Jurkat, Clone E6-1 (cell line): ENCODE data around the gene UBE2L5.
"Not testable (repeated sequence)": the region's sequence is repeated elsewhere in the genome, so short reads cannot be mapped to it uniquely, and the experiment has no call there.

ENCODE experiments used
- DNase-seq: peaks from one replicate; pipeline ENCODE4 v3.0.0-alpha.2; 2011; ENCODE audit warnings: low read depth, low spot score
- H3K4me3 ChIP-seq: 2 replicates; pipeline ENCODE4 v1.5.1; 2011; ENCODE audit warnings: mild to moderate bottlenecking, low read length, control low read depth, moderate library complexity

The UBE2L5 gene

GRCh38 chr13:30429721-30430694 lies 7.7 kb downstream of the UBE2L5 start:
- DNase-seq = no peak
- H3K4me3 ChIP-seq = no peak overlapping the region

- DNase-seq = no peak
Observed at GRCh38 chr13:30431269-30431940, 9.1 kb downstream of the UBE2L5 start.

GRCh38 chr13:30435911-30436451 lies 13.7 kb downstream of the UBE2L5 start:
- DNase-seq = no peak
- H3K4me3 ChIP-seq = no peak overlapping the region

More at GRCh38 chr13:30431269-30431940, 9.1 kb downstream of the UBE2L5 start:
- H3K4me3 ChIP-seq = no peak overlapping the region

GRCh38 chr13:30437177-30437576 lies 14.9 kb downstream of the UBE2L5 start:
- DNase-seq = no peak
- H3K4me3 ChIP-seq = no peak overlapping the region

GRCh38 chr13:30438286-30438685 lies 16.0 kb downstream of the UBE2L5 start:
- H3K4me3 ChIP-seq = no peak overlapping the region
- no peak for DNase-seq

GRCh38 chr13:30440910-30441703 lies 18.8 kb downstream of the UBE2L5 start:
- H3K4me3 ChIP-seq = no peak overlapping the region
- DNase-seq = no peak

GRCh38 chr13:30442926-30443325 lies 20.6 kb downstream of the UBE2L5 start:
- DNase-seq = no peak
- H3K4me3 ChIP-seq = no peak overlapping the region

- H3K4me3 ChIP-seq, DNase-seq: not testable (repeated sequence)
Observed at GRCh38 chr13:30443491-30443890, 21.2 kb downstream of the UBE2L5 start.

- no peak overlapping the region for H3K4me3 ChIP-seq
- no peak for DNase-seq
Observed at GRCh38 chr13:30443957-30444404, 21.7 kb downstream of the UBE2L5 start.

- H3K4me3 ChIP-seq = no peak overlapping the region
- DNase-seq = no peak
Observed at GRCh38 chr13:30446126-30446500, 23.8 kb downstream of the UBE2L5 start.

- no peak overlapping the region for H3K4me3 ChIP-seq
- no peak for DNase-seq
Observed at GRCh38 chr13:30448441-30448840, 26.1 kb downstream of the UBE2L5 start.

- H3K4me3 ChIP-seq = no peak overlapping the region
- DNase-seq = no peak
Observed at GRCh38 chr13:30450066-30450465, 27.8 kb downstream of the UBE2L5 start.

- not testable (repeated sequence) for DNase-seq, H3K4me3 ChIP-seq
Observed at GRCh38 chr13:30451476-30451875, 29.2 kb downstream of the UBE2L5 start.

GRCh38 chr13:30453727-30454126 lies 31.4 kb downstream of the UBE2L5 start:
- H3K4me3 ChIP-seq = no peak overlapping the region
- peak; percentile 58 for DNase-seq

- DNase-seq = no peak
- H3K4me3 ChIP-seq = no peak overlapping the region
Observed at GRCh38 chr13:30454991-30455390, 32.7 kb downstream of the UBE2L5 start.

- no peak overlapping the region for H3K4me3 ChIP-seq
- DNase-seq = no peak
Observed at GRCh38 chr13:30456290-30456689, 34.0 kb downstream of the UBE2L5 start.

- no peak overlapping the region for H3K4me3 ChIP-seq
- DNase-seq = no peak
Observed at GRCh38 chr13:30457306-30457891, 35.1 kb downstream of the UBE2L5 start.

- not testable (repeated sequence) for H3K4me3 ChIP-seq
- DNase-seq = peak; percentile 44
Observed at GRCh38 chr13:30461279-30462066, 39.2 kb downstream of the UBE2L5 start.
